Brain microvascular endothelial cell (primary cell): ENCODE data around the gene TMCC2.

Experiments
- DNase-seq: peaks from one replicate; pipeline ENCODE4 v3.0.0-alpha.2; 2020
- H3K27ac ChIP-seq: fragments of 250-450 bp; sonication (Bioruptor Pico); 2 replicates; pipeline ENCODE4 v1.5.1; 2020; ENCODE audit warnings: mild to moderate bottlenecking, moderate library complexity
- H3K27me3 ChIP-seq: fragments of 250-450 bp; sonication (Bioruptor Pico); replicated peaks from 2 replicates; pipeline ENCODE4 v1.5.1; 2020; ENCODE audit warnings: mild to moderate bottlenecking
- H3K36me3 ChIP-seq: fragments of 250-450 bp; sonication (Bioruptor Pico); replicated peaks from 2 replicates; pipeline ENCODE4 v1.5.1; 2020; ENCODE audit warnings: mild to moderate bottlenecking
- H3K4me3 ChIP-seq: 2 replicates; pipeline ENCODE4 v1.5.1; 2011; ENCODE audit warnings: low read depth, mild to moderate bottlenecking, control low read depth, low read length, moderate library complexity
- CTCF ChIP-seq: IDR thresholded peaks from 2 replicates; pipeline ENCODE4 v1.5.1; 2011; ENCODE audit warnings: low read depth, mild to moderate bottlenecking, moderate library complexity, low read length, control low read depth, inconsistent platforms; ENCODE audit errors: missing control alignments
- in situ Hi-C: cut with HindIII; loops from 2 replicates; pipeline ENCODE4 v1.10.0; 2017; ENCODE audit warnings: low sequenced_read_pairs, low pct_ligation_motif_present

Gene TMCC2

GRCh38 chr1:205249651-205250050, 21.9 kb downstream of the TMCC2 start:
- Histone ChIP-seq H3K27ac (no peak overlapping the region), H3K27me3 (no peaks in the 10 kb centered on the region), H3K4me3 (no peak overlapping the region), H3K36me3 (no peaks in the 10 kb centered on the region)
- no peak for TF ChIP-seq CTCF
- in situ Hi-C loops = no loop called here
- no peak for DNase-seq

- no peaks in the 10 kb centered on the region for H3K36me3 ChIP-seq
- no peak for DNase-seq
- H3K27ac ChIP-seq = no peak overlapping the region
- H3K27me3 ChIP-seq = no peaks in the 10 kb centered on the region
- in situ Hi-C loops = no loop called here
- no peak overlapping the region for H3K4me3 ChIP-seq
- TF ChIP-seq CTCF = no peak
Observed at GRCh38 chr1:205250699-205251098, 23.0 kb downstream of the TMCC2 start.

GRCh38 chr1:205251576-205251975, 23.8 kb downstream of the TMCC2 start:
- in situ Hi-C loops = no loop called here
- Histone ChIP-seq H3K27me3 (no peaks in the 10 kb centered on the region), H3K36me3 (no peaks in the 10 kb centered on the region), H3K27ac (no peak overlapping the region), H3K4me3 (no peak overlapping the region)
- no peak for DNase-seq
- TF ChIP-seq CTCF = no peak

- in situ Hi-C loops = no loop called here
Observed at GRCh38 chr1:205255941-205256780, 28.4 kb downstream of the TMCC2 start.

GRCh38 chr1:205256951-205257625, 29.3 kb downstream of the TMCC2 start:
- no peak for TF ChIP-seq CTCF
- Histone ChIP-seq H3K27ac (no peak overlapping the region), H3K36me3 (no peaks in the 10 kb centered on the region), H3K27me3 (no peaks in the 10 kb centered on the region), H3K4me3 (no peak overlapping the region)
- no peak for DNase-seq
- in situ Hi-C loops = no loop called here

More at GRCh38 chr1:205255941-205256780, 28.4 kb downstream of the TMCC2 start:
- peak; percentile 99 for TF ChIP-seq CTCF
- Histone ChIP-seq H3K4me3 (no peak overlapping the region), H3K36me3 (no peaks in the 10 kb centered on the region), H3K27me3 (no peaks in the 10 kb centered on the region), H3K27ac (no peak overlapping the region)
- peak; percentile 86 for DNase-seq
